ENCODE data around the gene ZP2. TPM values are rescaled to one million over a fixed set of nuclear protein-coding genes. Genes with fewer than 3 reads are reported as not detected.

ZP2 gene
- total RNA-seq, 1 experiment from 2014 or later = not detected

DNA sequence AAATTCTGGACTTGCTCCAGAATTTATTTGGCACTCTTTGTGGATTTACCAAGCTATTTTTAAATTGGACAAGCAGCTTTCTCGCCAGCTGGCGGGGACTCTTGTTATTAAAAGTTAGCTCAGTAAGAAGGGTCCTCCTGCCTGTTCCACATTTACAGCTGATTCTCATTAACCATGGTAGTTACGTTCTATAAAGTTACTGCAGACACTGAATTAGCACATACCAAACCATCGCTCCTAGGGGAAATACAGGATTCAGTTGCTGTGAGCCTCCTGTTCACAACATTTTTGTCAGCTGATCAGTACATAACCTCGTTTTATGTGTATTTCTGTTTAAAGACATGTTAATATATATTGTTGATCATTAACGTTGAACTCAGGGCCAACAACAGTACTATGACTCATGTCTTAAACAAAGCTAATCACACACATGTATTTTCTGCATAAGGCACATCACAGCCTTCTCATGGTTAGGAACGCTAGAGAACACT lies 48.7 kb downstream of the ZP2 start:
- TF ChIP-seq CTCF (conservative IDR thresholded peaks at IDR 0.05) = no peak
- Histone ChIP-seq H3K4me2 (ENCODE audit: insufficient read depth, insufficient read length, low read length) (no peak overlapping the region), H4K8ac (replicated peaks; ENCODE audit: insufficient read length, low read depth, low read length) (no peak overlapping the region), H2BK5ac (ENCODE audit: insufficient read length, low read length) (no peak overlapping the region), H3K56ac (ENCODE audit: insufficient read length, low read depth, low read length) (no peak overlapping the region), H2BK120ac (ENCODE audit: low read depth, low read length, poor library complexity, severe bottlenecking) (no peak overlapping the region), H3K4me1 (ENCODE audit: insufficient read depth, low read length) (peaks cover 4% of the 10 kb centered on the region; the same call in 1 of the 2 replicates), H2BK15ac (ENCODE audit: low read depth, low read length) (no peak overlapping the region), H2AFZ (ENCODE audit: low read length) (no peak overlapping the region), H3K4ac (ENCODE audit: low read depth, low read length) (no peak overlapping the region), H2BK12ac (ENCODE audit: insufficient read length, low read depth, low read length) (no peak overlapping the region), H3T11ph (ENCODE audit: low read length) (no peak overlapping the region), H3K18ac (ENCODE audit: insufficient read length, low read depth, low read length) (no peak overlapping the region), H2BK20ac (ENCODE audit: low read depth, low read length, poor library complexity, severe bottlenecking) (no peak overlapping the region), H3K9ac (ENCODE audit: extremely low read depth, insufficient read length, low read length) (no peak overlapping the region), H3K27me3 (ENCODE audit: insufficient read depth, low read length) (no peaks in the 10 kb centered on the region; the same call in 1 of the 2 replicates), H3K23ac (ENCODE audit: insufficient read length, low read depth, low read length) (no peak overlapping the region), H4K91ac (ENCODE audit: insufficient read length, low read depth, low read length) (no peak overlapping the region), H4K5ac (ENCODE audit: insufficient read length, low read depth, low read length) (no peak overlapping the region), H3K27ac (ENCODE audit: insufficient read length, low read depth, low read length) (no peak overlapping the region), H3K14ac (ENCODE audit: insufficient read depth, low read length) (no peak overlapping the region), H3K79me2 (ENCODE audit: insufficient read depth, low read length) (no peaks in the 10 kb centered on the region), H2AK5ac (ENCODE audit: insufficient read length, low read length) (no peak overlapping the region), H4K20me1 (ENCODE audit: control insufficient read depth, insufficient read depth, insufficient read length) (no peaks in the 10 kb centered on the region), H3K23me2 (ENCODE audit: insufficient read length, low read depth, low read length, poor library complexity, severe bottlenecking) (peaks cover 13% of the 10 kb centered on the region), H3K79me1 (ENCODE audit: insufficient read depth, low read depth, low read length, poor library complexity, severe bottlenecking) (no peaks in the 10 kb centered on the region), H3K9me3 (ENCODE audit: control insufficient read depth, low read depth, low read length) (no peaks in the 10 kb centered on the region)
- H3K27ac Mint-ChIP-seq = no peak overlapping the region
- peaks cover 16 to 18% of the 10 kb centered on the region in 2 experiments for H3K4me1 Mint-ChIP-seq
- DNase-seq = no peak
- peaks cover 23 to 55% (median 53%) of the 10 kb centered on the region in 3 experiments; a peak in 6 of 7 replicates for H3K36me3 Mint-ChIP-seq (ENCODE audit: insufficient read depth in 1 of 3, low read depth in 3 of 3)
- no CpG with 5 or more reads among the region's 7 CpGs for WGBS (ENCODE audit: extremely low coverage, insufficient read length, low lambda C conversion rate)
- no peak overlapping the region for H3K4me3 Mint-ChIP-seq
- no peaks in the 10 kb centered on the region for H3K9me3 Mint-ChIP-seq
- H3K27me3 Mint-ChIP-seq (ENCODE audit: low read depth) = peaks cover 3% of the 10 kb centered on the region
